HG03025 (cell line): ENCODE data around the gene RNF214.

Experiments used
- ATAC-seq: cut with Tn5 transposase; IDR thresholded peaks from one replicate; pipeline ENCODE4 v1.9.1; 2021; ENCODE audit warnings: mild to moderate bottlenecking, moderate library complexity; ENCODE audit not compliant: unreplicated experiment, low FRiP score

Gene RNF214

DNA sequence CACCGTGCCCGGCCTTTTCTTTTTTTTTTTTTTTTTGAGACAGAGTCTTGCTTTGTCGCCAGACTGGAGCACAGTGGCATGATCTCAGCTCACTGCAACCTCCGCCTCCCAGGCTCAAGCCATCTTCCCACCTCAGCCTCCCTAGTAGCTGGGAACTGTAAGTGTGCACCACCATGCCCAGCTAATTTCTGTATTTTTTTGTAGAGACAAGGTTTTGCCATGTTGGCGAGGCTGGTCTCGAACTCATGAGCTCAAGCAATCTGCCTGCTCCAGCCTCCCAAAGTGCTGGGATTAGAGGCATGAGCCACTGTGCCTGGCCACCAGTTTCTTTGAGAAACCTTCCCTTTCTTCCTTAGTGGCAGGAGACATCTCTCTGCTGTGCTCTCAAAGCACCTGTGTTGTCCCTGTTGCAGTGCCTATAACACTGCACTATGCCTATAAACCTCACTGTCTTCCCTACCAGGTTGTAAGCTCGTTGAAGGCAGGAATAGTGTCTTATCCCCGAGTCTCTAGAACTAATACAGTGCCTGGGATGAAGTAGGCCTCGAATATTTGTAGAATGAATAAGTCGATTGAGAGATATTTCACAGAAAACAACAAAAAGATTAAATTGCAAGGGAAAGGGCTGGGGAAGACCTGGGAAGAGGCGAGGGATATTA lies 19.6 kb upstream of the RNF214 start:
- no peak for ATAC-seq

DNA sequence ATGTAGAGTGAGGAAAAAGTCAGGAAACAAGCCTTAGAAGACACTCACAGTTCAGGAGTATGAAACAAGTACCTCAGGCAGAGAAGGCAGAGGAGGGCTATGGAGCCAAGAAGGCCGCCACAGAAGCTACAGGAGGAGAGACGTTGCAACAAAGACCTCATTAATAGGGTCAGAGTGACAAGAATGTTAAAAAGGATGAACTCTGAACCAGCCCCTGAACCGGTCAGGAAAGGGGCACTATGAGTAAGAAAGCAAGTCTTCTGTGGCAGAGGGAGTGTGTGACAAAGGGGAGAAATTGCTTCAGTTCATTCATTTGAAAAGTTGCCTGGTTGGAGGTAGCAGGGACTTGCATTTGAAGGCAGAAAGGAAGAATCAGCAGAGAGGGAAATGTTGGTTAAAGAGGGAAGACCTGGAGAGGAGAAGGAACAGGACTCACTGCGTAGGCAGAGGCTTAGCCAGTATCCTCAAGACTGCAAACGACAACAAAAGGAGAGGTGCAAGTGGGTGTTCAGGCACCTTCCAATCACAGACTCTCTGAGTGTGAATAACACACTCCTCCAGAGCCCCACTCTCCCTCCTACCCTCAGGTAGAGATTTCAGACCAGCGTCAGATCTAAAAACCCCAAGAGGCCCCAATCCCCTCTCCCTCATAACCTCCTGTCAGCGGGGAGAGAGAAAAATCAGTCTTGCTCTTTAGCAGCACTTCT lies 17.9 kb upstream of the RNF214 start:
- no peak for ATAC-seq

GRCh38 chr11:117217141-117218084 lies 15.1 kb upstream of the RNF214 start:
- no peak for ATAC-seq

DNA sequence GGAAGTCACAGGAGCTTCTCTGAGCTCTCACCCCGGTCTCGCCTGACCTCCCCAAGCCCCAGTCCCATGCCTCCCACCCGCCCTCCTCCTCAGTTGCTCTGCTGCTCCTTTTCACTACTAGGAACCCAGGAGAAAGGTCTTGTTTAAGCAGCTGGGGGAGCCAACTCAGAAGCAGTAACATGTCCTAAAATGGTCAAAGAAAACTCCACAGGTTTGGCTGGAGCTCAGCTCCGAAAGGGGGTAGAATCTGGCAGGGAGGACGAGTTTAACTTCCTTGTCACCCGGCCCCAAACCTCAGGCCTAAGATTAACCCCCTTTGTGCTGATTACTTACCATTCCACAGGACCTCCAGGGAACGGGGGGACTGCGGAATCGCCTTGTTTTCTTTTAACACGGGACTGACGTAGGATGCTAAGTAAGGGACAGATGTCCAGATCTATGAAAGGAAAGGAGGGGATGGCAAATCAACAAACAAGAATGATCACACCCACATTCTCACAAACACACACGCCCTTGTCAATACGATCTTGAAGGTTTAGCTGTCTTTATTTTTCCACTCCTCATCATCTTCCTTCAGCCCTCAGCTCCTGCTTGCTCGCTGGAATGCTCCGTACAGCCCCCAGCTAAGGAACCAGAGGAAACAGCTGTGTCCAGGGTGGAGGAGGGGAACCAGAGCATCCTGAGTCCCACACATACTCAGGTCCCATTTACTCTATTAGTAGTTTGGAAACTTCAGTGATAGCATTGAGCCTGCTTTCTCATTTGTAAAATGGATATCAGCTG lies 14.1 kb upstream of the RNF214 start:
- ATAC-seq = no peak

DNA sequence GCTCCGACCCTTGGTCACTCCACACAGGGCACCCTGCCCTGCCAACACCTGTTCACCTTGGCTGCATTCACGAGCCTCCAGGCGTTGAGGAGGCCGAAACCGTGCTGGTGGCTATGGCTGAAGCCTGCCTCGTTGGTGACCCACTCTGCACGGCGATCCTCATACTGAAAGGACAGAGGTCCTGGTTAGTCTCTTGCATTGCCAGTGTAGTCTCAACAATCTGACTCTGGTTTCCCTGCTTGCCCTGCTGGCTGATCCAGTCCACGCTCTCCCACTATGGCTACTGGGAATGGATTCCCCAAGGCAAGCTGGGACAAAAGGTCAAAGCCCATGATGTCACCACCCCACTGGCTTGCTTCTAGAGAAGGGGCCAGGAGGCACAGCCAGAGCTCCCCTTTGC lies 13.5 kb upstream of the RNF214 start:
- ATAC-seq = no peak

DNA sequence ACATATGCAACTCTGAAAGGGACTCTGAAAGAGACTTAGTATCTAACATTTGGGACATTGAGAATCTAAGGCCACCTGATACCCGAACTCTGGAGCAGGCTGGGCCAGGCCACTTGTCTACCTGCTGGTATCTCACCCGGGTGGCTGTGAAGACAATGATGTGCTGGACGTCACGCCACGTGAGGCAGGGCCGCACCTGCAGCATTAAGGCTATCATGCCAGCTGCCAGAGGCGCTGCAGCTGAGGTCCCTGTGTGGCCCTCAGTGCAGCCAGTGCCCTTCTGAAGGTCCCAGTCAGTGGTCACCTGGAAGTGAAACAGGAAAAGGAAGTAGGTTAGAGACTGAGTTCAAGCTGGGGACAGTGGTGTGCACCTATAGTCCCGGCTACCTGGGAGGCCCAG lies 13.0 kb upstream of the RNF214 start:
- no peak for ATAC-seq

- ATAC-seq = no peak
Measured at GRCh38 chr11:117219995-117220394, 12.5 kb upstream of the RNF214 start.

GRCh38 chr11:117220568-117220967 lies 11.9 kb upstream of the RNF214 start:
- no peak for ATAC-seq

DNA sequence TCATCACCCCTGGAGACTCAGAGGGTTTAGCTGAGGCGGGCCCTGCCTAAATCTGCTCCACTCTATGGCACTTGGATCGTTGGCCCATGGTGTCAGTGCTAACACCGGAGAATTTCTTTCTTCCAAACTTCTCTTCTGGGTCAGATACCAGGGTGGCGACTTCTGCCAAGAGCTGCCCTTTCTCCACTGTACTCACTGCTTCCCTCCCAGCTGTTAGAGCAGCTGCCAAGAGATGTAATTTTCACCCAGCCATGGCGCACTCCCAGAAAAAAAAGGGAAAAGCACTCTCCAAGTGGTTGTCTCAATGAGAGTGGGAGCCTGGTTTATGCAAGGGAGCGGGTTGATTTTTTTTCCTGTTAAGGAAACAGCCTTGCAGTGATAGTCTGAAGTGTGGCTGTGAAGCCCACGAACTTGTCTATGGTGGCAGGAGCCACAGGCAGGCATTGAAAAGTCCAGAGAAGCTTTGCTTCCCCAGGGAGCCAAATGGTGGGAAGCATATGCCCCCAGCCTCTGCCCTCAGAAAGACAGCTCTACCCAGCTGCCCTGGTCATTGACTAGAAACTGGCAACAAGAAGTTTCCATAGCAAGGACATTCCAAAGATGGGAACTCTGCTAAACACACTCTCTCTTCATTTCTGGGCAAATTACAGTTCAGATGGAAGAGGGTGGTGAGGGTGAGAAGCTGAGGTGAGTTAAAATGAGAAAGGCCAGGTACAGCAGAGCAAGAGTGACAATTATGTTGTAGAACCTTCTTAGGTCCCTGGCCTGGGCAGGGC lies 11.3 kb upstream of the RNF214 start:
- no peak for ATAC-seq

GRCh38 chr11:117221775-117222517 lies 10.5 kb upstream of the RNF214 start:
- no peak for ATAC-seq

DNA sequence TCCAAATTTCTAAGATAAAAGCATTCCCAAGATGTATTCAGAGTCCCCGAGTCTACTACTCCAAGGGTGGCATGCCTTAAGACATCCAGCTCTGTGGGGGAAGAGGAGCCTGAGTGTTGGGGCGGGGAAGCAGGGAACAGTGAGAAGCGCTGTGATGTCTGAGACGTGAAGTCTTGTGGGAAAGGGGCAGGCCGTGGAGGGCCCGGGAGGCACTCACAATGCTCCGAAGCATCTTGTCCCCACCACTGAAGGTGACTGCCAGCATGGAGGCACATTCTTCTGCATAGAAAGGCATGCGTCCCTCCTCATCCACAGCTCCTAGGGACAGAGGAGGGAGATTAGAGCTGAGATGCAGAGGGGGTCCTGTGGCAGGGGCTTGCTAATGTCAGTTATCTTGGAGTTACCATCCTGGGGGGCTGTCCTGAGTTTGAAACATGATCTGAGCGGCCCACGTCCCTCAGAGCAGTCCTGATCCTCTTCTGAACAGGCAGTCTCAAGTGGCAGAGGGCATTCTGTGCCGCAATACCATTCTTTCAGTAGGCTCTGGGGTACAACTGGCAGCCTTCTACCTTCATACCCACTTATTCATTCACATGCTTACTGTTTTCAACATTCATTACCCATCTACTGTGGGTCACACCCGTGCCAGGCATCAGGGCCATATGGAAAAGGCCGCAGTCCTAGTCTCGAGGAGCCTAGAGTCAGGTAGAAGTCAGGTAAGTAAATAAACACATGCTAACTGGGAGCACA lies 9.3 kb upstream of the RNF214 start:
- no peak for ATAC-seq

GRCh38 chr11:117223741-117224689 lies 8.5 kb upstream of the RNF214 start:
- no peak for ATAC-seq

GRCh38 chr11:117225553-117226170 lies 6.8 kb upstream of the RNF214 start:
- ATAC-seq = no peak

DNA sequence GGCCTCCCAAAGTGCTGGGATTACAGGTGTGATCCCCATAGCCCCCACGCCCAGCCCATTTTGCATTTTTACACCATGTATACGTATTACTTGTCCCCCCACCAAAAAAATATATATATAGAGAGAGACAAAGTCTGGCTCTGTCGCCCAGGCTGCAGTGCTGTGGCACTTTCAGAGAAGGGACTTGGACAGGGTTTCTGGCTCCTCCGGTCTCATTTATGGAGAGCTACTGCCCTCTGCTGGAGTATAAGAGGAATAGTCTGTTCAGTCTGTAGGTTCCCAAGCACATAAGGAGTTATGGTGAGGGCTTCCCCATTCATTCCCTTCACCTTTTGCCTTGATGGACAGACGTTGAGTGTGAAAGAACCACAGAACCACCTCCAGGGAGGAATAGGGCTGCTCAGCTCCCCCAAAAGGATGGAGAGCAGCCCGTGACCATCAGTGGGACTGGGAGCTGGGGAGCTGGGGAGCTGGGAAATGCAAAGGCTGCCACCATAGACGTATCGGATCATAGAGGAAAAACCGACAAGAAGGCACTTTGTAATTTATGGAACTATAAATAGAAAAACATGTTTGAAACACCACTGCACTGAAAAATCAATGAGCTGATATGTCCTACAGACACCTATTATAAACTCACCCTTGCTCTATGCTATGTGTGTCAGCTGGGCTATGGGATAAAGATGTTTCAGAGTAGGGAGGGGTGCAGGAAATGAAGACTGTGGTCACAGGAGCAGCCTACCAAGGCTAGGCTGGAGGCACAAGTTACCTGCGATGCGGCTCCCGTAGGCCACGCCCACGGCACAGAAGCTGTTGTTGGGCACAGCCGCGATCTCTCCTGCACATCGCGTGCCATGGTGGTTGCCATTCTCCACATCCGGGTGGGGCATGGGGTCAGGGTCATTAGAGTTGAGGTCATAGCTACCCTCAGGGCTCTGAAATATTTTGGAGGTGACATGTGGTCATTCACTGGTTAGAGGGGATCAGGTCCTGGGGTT lies 5.8 kb upstream of the RNF214 start:
- no peak for ATAC-seq

DNA sequence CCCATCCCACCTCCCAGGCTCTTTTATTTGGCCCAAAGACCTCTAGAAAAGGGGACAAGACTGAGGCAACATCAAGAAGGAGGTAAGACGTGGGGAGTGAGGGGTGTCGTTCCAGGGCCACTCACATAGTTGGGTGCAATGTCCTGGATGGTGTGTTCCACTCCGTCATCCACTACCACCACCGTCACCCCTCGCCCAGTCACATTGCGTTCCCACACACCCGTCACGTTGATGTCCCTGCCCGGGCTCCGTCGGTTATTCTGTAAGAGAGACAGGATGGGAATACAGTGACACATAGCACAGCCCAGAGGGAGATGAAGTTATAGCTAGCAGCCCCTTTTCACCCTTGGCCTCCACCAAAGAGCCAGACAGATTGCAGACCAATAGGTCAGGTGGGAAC lies 4.4 kb upstream of the RNF214 start:
- no peak for ATAC-seq

DNA sequence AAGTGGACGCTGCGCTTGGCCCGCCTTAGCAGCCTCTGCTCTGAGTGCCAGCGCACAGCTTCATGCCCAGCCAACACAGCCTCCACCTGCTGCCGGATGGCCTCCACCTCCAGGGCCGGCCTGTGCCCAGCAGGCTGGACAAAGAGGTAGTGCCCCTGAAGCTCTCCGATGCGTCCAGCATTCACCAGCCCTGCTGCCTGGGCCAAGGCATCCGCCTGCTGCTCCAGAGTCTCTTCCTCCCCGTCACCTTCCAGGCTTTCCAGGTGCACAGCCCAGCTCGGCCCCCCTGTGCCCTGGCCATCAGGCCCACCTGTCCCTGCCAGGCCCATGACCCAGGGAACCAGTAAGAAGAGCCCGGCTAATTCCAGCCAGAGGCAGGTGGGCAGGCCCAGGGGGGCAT lies 3.1 kb upstream of the RNF214 start:
- no peak for ATAC-seq
